HEK293T (cell line): ENCODE data around the gene MYZAP.
"Not testable (repeated sequence)": the region's sequence is repeated elsewhere in the genome, so short reads cannot be mapped to it uniquely, and the experiment has no call there.

Experiments
- CTCF ChIA-PET: fragments of 350-600 bp; formaldehyde crosslinking; extraction: SDS; loops from one replicate; lab custom pipeline; 2021; ENCODE audit warnings: antibody characterized with exemption, inconsistent platforms; lab: Yijun Ruan, JAX
- POLR2A ChIA-PET: fragments of 350-600 bp; formaldehyde crosslinking; extraction: SDS; loops from one replicate; lab custom pipeline; 2020; ENCODE audit warnings: antibody characterized with exemption, inconsistent platforms; lab: Yijun Ruan, JAX
- DNase-seq: peaks from one replicate; pipeline ENCODE4 v3.0.0; 2012; ENCODE audit warnings: mixed read lengths; ENCODE audit errors: extremely low spot score
- ARNT ChIP-seq: fragments of 450-650 bp; IDR thresholded peaks from 2 replicates; pipeline ENCODE4 v1.6.1; 2017; ENCODE audit warnings: mild to moderate bottlenecking
- BHLHE40 ChIP-seq: fragments of 450-650 bp; IDR thresholded peaks from 2 replicates; pipeline ENCODE4 v1.6.1; 2016; ENCODE audit warnings: mild to moderate bottlenecking, moderate library complexity, borderline replicate concordance
- CTBP1 ChIP-seq: fragments of 450-650 bp; IDR thresholded peaks from 2 replicates; pipeline ENCODE4 v1.6.1; 2016; ENCODE audit warnings: borderline replicate concordance
- ELF4 ChIP-seq: fragments of 450-650 bp; IDR thresholded peaks from 2 replicates; pipeline ENCODE4 v1.6.1; 2017; ENCODE audit warnings: antibody characterized with exemption
- FOXA1 ChIP-seq: fragments of 450-650 bp; IDR thresholded peaks from 2 replicates; pipeline ENCODE4 v1.6.1; 2016; ENCODE audit warnings: mild to moderate bottlenecking
- FOXK2 ChIP-seq: fragments of 450-650 bp; IDR thresholded peaks from 2 replicates; pipeline ENCODE4 v1.6.1; 2016; ENCODE audit warnings: mild to moderate bottlenecking
- FOXM1 ChIP-seq: fragments of 450-650 bp; IDR thresholded peaks from 2 replicates; pipeline ENCODE4 v1.6.1; 2017; ENCODE audit warnings: mild to moderate bottlenecking, borderline replicate concordance
- HDGF ChIP-seq: fragments of 450-650 bp; IDR thresholded peaks from 2 replicates; pipeline ENCODE4 v1.6.1; 2017; ENCODE audit warnings: antibody characterized with exemption, borderline replicate concordance
- L3MBTL2 ChIP-seq: fragments of 450-650 bp; conservative IDR thresholded peaks from 2 replicates; pipeline ENCODE4 v1.6.1; 2016; ENCODE audit warnings: mild to moderate bottlenecking
- LEF1 ChIP-seq: fragments of 450-650 bp; IDR thresholded peaks from 2 replicates; pipeline ENCODE4 v1.6.1; 2017; ENCODE audit warnings: mild to moderate bottlenecking, borderline replicate concordance
- NFRKB ChIP-seq: fragments of 450-650 bp; IDR thresholded peaks from 2 replicates; pipeline ENCODE4 v1.6.1; 2016; ENCODE audit warnings: mild to moderate bottlenecking, moderate library complexity
- SP1 ChIP-seq: fragments of 450-650 bp; IDR thresholded peaks from 2 replicates; pipeline ENCODE4 v1.6.1; 2017
- SUZ12 ChIP-seq: fragments of 450-650 bp; IDR thresholded peaks from 2 replicates; pipeline ENCODE4 v1.6.1; 2016; ENCODE audit warnings: mild to moderate bottlenecking
- TARDBP ChIP-seq: fragments of 450-650 bp; IDR thresholded peaks from 2 replicates; pipeline ENCODE4 v1.6.1; 2016
- ZNF384 ChIP-seq: fragments of 450-650 bp; IDR thresholded peaks from 2 replicates; pipeline ENCODE4 v1.6.1; 2016
- TF ChIP-seq, protein P1 (sequence below): fragments of 450-650 bp; IDR thresholded peaks from 2 replicates; pipeline ENCODE4 v1.6.1; 2016

Gene MYZAP

DNA sequence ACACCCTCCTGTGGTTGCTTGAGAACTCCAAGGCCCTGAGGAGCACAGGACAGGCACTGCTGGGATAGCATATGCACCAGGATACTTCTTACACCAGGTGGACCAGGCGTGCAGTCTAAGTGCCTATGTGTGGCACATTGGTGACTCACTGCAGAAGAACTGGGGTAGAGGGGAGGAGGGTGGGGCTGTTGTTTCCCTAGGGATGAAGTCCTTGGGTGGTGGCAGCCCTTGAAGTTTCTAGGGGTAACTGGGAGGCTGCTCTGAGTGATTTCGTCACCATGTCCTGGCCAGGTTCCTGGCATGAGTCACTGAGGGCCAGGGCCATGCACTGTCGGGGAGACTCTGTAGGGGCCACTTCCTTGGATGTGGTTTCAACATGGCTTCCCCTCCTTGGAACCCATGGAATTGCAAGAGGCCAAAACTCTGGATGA is 15.9 kb downstream of the MYZAP start:
- ChIA-PET CTCF (no interaction called here), POLR2A (no interaction called here)
- no peak for DNase-seq
- TF ChIP-seq FOXM1: no peak
- TF ChIP-seq ELF4: no peak
- TF ChIP-seq FOXA1: no peak
- no peak for TF ChIP-seq LEF1
- TF ChIP-seq ARNT: no peak
- TF ChIP-seq ZNF384: no peak
- TF ChIP-seq FOXK2: no peak
- no peak for TF ChIP-seq BHLHE40
- no peak for TF ChIP-seq SUZ12
- TF ChIP-seq NFRKB: no peak
- no peak for TF ChIP-seq TARDBP
- TF ChIP-seq, protein P1, sequence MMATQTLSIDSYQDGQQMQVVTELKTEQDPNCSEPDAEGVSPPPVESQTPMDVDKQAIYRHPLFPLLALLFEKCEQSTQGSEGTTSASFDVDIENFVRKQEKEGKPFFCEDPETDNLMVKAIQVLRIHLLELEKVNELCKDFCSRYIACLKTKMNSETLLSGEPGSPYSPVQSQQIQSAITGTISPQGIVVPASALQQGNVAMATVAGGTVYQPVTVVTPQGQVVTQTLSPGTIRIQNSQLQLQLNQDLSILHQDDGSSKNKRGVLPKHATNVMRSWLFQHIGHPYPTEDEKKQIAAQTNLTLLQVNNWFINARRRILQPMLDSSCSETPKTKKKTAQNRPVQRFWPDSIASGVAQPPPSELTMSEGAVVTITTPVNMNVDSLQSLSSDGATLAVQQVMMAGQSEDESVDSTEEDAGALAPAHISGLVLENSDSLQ: no peak
- no peak for TF ChIP-seq L3MBTL2
- TF ChIP-seq SP1: no peak

DNA sequence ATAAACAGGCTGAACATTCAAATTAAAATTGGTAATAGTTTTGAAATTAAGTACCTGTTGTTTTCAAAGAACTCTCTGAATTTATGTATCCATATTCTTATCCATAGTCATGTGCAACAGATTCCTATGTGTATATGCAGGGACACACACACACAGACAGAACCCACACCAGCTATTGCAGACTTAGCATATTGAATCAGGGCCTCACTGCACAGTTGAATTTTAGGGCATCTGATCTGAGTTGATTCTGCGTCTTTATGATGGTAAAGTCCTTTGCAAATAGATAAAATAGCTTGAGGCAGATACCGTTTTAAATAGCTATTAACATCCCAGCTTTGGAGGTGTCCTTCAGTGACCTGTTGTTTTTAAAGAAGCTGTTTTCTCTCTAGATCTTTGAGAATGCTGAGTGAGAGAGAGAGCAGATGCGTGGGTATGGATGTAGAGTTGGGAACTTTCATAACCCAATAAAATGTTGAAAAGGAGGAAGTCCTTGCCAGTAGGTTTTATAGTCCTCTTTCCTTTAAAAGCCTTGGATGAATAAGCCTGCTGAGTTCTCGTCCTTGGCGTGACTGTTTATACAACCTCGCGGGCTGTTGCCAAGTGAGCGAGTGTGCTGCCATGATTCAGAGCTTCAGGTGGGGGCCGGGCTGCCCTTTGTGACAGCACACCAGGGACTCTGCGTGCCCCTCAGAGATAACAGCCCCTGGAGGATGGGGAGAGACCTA is 18.3 kb downstream of the MYZAP start:
- DNase-seq: peak; percentile 19
- ChIA-PET POLR2A (no interaction called here), CTCF (no interaction called here)
- no peak for TF ChIP-seq FOXK2
- no peak for TF ChIP-seq FOXA1
- no peak for TF ChIP-seq SP1
- TF ChIP-seq HDGF: no peak
- TF ChIP-seq SUZ12: no peak
- TF ChIP-seq ELF4: no peak
- TF ChIP-seq BHLHE40: no peak
- TF ChIP-seq CTBP1: no peak
- TF ChIP-seq, protein P1: no peak
- TF ChIP-seq NFRKB: no peak
- TF ChIP-seq LEF1: no peak
- TF ChIP-seq ZNF384: no peak
- no peak for TF ChIP-seq TARDBP
- no peak for TF ChIP-seq L3MBTL2
- TF ChIP-seq FOXM1: no peak
- TF ChIP-seq ARNT: no peak

DNA sequence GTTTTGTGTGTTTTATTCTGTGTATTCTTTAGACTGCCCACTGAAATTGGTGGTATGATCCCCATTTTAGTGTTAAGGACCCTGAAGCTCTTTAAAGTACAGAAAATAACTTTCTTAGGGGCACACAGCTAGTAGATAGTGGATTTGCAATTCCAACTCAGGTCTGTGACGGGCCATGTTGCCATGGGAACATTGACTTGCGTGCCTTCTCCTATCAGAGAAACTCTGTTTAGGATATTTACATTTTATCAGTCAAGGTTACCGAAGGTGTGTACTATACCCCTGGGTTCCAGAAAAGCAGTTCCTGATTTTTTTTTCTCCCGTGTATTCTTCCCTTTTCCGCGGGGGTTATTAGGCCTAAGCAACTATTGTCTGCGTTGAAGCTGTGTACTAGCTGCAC is 19.4 kb downstream of the MYZAP start:
- DNase-seq: no peak
- no peak for TF ChIP-seq TARDBP
- TF ChIP-seq NFRKB: no peak
- TF ChIP-seq SUZ12: no peak
- no peak for TF ChIP-seq FOXM1
- no peak for TF ChIP-seq ZNF384
- no peak for TF ChIP-seq LEF1
- no peak for TF ChIP-seq FOXA1
- TF ChIP-seq ELF4: no peak
- no peak for TF ChIP-seq L3MBTL2
- TF ChIP-seq ARNT: no peak
- no peak for TF ChIP-seq BHLHE40
- no peak for TF ChIP-seq HDGF
- TF ChIP-seq CTBP1: no peak
- no peak for TF ChIP-seq FOXK2
- TF ChIP-seq SP1: no peak
- TF ChIP-seq, protein P1: no peak
- ChIA-PET POLR2A (no interaction called here), CTCF (no interaction called here)

DNA sequence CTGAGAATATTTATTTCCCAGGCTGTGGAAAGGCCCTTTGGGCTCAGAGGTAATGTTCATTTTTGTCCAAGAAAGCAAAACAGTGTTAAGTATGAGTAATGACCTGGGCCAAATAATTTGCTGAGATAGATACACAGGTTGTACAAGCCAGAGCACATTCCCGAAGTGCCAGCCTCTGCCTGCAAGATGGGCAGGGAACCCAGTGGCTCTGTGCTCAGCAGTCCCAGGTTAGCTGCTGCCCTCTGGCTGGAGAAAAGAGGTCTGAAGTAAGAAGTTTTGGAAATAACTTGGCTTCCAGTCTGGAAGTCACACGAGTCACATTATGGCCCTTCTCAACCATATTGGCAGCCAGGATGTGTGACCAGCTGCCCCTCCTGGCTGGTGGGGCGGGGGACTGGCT is 20.2 kb downstream of the MYZAP start:
- POLR2A ChIA-PET: no interaction called here
- CTCF ChIA-PET: no interaction called here
- TF ChIP-seq L3MBTL2 (no peak), FOXM1 (no peak), ARNT (no peak), TARDBP (no peak), FOXK2 (no peak), ELF4 (no peak), CTBP1 (no peak), ZNF384 (no peak), NFRKB (no peak), BHLHE40 (no peak), FOXA1 (no peak), HDGF (no peak), LEF1 (no peak), SUZ12 (no peak), SP1 (no peak)
- TF ChIP-seq, protein P1: no peak
- no peak for DNase-seq

DNA sequence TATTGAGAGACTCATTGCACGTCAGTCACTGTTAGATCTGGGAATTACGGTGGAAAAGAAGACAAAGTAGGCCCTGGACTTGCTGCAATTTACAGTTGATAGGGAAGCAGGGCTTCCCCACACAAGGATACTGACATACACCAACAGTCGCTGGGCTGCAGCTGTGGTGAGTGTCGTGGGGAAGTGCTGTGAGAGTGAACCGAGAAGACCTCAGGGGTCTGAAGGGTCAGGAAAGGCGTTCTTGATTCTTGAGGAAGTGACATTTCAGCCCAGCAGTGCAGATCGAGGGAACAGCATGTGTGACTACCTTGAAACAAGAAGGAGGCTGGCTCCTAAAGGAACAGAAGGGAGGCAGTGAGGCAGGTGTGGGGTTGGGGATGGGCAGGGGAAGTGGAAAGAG is 22.5 kb downstream of the MYZAP start:
- DNase-seq: no peak
- no peak for TF ChIP-seq FOXA1
- TF ChIP-seq TARDBP: no peak
- no peak for TF ChIP-seq ELF4
- no peak for TF ChIP-seq LEF1
- TF ChIP-seq ARNT: no peak
- TF ChIP-seq HDGF: no peak
- TF ChIP-seq BHLHE40: no peak
- no peak for TF ChIP-seq CTBP1
- TF ChIP-seq SUZ12: no peak
- no peak for TF ChIP-seq FOXM1
- no peak for TF ChIP-seq FOXK2
- TF ChIP-seq, protein P1: no peak
- TF ChIP-seq ZNF384: no peak
- no peak for TF ChIP-seq SP1
- POLR2A ChIA-PET: no interaction called here
- CTCF ChIA-PET: no interaction called here

DNA sequence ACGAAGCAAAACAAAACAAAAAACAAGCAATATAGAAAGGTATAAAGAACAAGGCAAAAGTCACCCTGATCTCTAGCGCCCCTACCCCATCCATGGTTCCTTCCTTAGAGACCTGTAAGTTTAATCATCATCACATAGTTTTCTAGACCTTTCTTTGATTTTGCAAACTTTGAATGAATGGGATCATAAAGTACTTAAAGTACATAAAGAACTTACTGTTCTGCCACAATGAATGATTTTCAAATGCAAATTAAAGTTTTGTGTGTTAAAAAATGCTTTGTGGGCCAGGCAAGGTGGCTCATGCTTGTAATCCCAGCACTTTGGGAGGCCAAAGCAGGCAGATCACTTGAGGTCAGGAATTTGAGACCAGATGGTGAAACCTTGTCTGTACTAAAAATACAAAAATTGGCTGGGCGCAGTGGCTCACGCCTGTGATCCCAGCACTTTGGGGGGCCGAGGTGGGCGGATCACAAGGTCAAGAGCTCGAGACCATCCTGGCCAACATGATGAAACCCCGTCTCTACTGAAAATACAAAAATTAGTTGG is 24.3 kb downstream of the MYZAP start:
- DNase-seq, CTCF ChIA-PET, POLR2A ChIA-PET: not testable (repeated sequence)
